CD8-positive, alpha-beta memory T cell (primary cell): ENCODE measurements around the gene GPAM. TPM values are rescaled to one million over a fixed set of nuclear protein-coding genes. Genes with fewer than 3 reads are reported as not detected.

Experiments used
- CTCF ChIA-PET: fragments of 350-600 bp; sonication (Branson Sonifier 250); formaldehyde crosslinking; loops from one replicate; lab custom pipeline; 2021; ENCODE audit warnings: antibody characterized with exemption; lab: Charles Lee
- POLR2A ChIA-PET: fragments of 350-600 bp; sonication (Branson Sonifier 250); formaldehyde crosslinking; loops from one replicate; lab custom pipeline; 2021; ENCODE audit warnings: antibody characterized with exemption; lab: Charles Lee
- DNase-seq, 5 donors: peaks; one replicate each; pipeline versions ENCODE4 v3.0.0 to v3.0.0-alpha.2; 2020 to 2022; ENCODE audit warnings: mixed read lengths in 1 of 5
- H3K27ac ChIP-seq: one replicate; pipeline ENCODE4 v1.7.0; 2013; ENCODE audit warnings: low read depth, mild to moderate bottlenecking, low read length, moderate library complexity
- H3K27me3 ChIP-seq: 2 replicates; pipeline ENCODE4 v1.7.0; 2013; ENCODE audit warnings: low read length, mild to moderate bottlenecking; ENCODE audit not compliant: insufficient read depth, poor library complexity, severe bottlenecking
- H3K36me3 ChIP-seq: 2 replicates; pipeline ENCODE4 v1.7.0; 2013; ENCODE audit warnings: mild to moderate bottlenecking, low read length, moderate library complexity; ENCODE audit not compliant: insufficient read depth
- H3K4me1 ChIP-seq: 2 replicates; pipeline ENCODE4 v1.7.0; 2013; ENCODE audit warnings: mild to moderate bottlenecking, low read length, moderate library complexity; ENCODE audit not compliant: insufficient read depth
- H3K4me3 ChIP-seq: 2 replicates; pipeline ENCODE4 v1.7.0; 2013; ENCODE audit warnings: mild to moderate bottlenecking, low read length
- H3K9me3 ChIP-seq: 2 replicates; pipeline ENCODE4 v1.7.0; 2013; ENCODE audit warnings: mild to moderate bottlenecking, low read length
- H3K27ac Mint-ChIP-seq, 8 donors: one replicate each; pipeline ENCODE4 v1.8.0; 2020 to 2021; ENCODE audit warnings: mixed read lengths in 8 of 8, mild to moderate bottlenecking in 6 of 8, inconsistent platforms in 3 of 8, moderate library complexity in 3 of 8
- H3K27me3 Mint-ChIP-seq, 2 donors: one replicate each; pipeline ENCODE4 v1.8.0; 2020 to 2021; ENCODE audit warnings: mixed read lengths in 2 of 2, mild to moderate bottlenecking in 1 of 2, moderate library complexity in 1 of 2
- H3K36me3 Mint-ChIP-seq, 3 donors: one replicate each; pipeline ENCODE4 v1.8.0; 2020 to 2021; ENCODE audit warnings: mixed read lengths in 3 of 3, inconsistent platforms in 1 of 3, mild to moderate bottlenecking in 1 of 3
- H3K4me1 Mint-ChIP-seq, 3 donors: one replicate each; pipeline ENCODE4 v1.8.0; 2020 to 2021; ENCODE audit warnings: mixed read lengths in 3 of 3, inconsistent platforms in 1 of 3, mild to moderate bottlenecking in 1 of 3
- H3K4me3 Mint-ChIP-seq, 7 donors: one replicate each; pipeline ENCODE4 v1.8.0; 2020 to 2021; ENCODE audit warnings: mixed read lengths in 7 of 7, mild to moderate bottlenecking in 6 of 7, moderate library complexity in 4 of 7, inconsistent platforms in 2 of 7
- H3K9me3 Mint-ChIP-seq, 5 donors: one replicate each; pipeline ENCODE4 v1.8.0; 2020 to 2022; ENCODE audit warnings: mixed read lengths in 5 of 5, mild to moderate bottlenecking in 3 of 5, moderate library complexity in 2 of 5, inconsistent platforms in 1 of 5
- polyA plus RNA-seq: library from polyadenylated mRNA; unstranded; fragments of 300-500 nt; fragmentation: Illumina TruSeq; gene quantifications from one replicate; pipeline ENCODE4 v1.2.3, GENCODE V29; 2021
- total RNA-seq, 2 experiments: library from RNA; stranded (reverse); gene quantifications; one replicate each; pipeline ENCODE4 v1.2.3, GENCODE V29; 2021

The GPAM gene
- total and polyA plus RNA-seq, 3 experiments from 2014 or later, result 1.7 to 17.2 (median 16.4) TPM

DNA sequence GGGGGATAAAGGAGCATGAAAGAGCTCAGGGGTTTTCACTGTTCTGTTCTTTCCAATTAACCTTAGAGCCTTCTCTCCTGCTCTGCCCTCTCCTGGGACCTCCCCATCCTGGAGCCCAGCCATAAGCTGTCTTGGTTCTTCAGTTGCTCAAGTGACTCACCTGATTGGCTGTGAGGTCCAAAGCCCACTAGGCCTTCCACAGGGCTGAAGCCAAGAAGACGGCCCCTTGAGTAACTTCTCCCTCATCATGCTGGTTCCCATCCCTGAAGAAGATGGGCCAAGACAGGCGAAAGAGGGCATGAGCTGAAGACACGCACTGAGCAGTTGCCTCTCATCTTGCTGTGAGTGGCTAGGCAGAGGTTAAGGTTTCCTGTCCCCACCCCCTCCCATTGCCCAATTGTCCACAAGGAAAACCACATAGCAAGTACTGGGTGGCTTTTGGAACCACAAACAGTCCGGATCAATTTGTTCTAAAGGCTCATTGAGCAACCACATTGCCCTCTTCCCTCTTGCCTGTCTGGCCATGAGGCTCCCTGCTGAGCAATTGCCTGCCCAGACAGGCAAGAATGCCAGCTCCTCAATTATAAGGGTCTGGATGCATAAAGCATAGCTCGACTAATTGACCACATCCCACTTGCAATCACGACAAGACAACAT lies 43.9 kb upstream of the GPAM start:
- no peaks in the 10 kb centered on the region for H3K4me1 Mint-ChIP-seq
- H3K36me3 ChIP-seq, result no peaks in the 10 kb centered on the region
- no peaks in the 10 kb centered on the region for H3K36me3 Mint-ChIP-seq
- H3K27ac ChIP-seq, result no peak overlapping the region
- CTCF ChIA-PET, result interaction anchor here (2.0 kb wide), 1 partner anchor 11 kb away, joined by 8 read pairs; no protein-coding TSS in a partner anchor
- H3K4me1 ChIP-seq, result no peaks in the 10 kb centered on the region
- H3K27me3 Mint-ChIP-seq, result peaks cover 18 to 42% of the 10 kb centered on the region in 2 donors
- no peak overlapping the region for H3K27ac Mint-ChIP-seq
- no peak overlapping the region for H3K4me3 Mint-ChIP-seq
- DNase-seq, result no peak
- no peak overlapping the region for H3K4me3 ChIP-seq
- no peaks in the 10 kb centered on the region for H3K27me3 ChIP-seq
- H3K9me3 Mint-ChIP-seq, result peaks cover 0 to 3% (median 0%) of the 10 kb centered on the region in 5 donors
- POLR2A ChIA-PET, result no interaction called here
- no peaks in the 10 kb centered on the region for H3K9me3 ChIP-seq

DNA sequence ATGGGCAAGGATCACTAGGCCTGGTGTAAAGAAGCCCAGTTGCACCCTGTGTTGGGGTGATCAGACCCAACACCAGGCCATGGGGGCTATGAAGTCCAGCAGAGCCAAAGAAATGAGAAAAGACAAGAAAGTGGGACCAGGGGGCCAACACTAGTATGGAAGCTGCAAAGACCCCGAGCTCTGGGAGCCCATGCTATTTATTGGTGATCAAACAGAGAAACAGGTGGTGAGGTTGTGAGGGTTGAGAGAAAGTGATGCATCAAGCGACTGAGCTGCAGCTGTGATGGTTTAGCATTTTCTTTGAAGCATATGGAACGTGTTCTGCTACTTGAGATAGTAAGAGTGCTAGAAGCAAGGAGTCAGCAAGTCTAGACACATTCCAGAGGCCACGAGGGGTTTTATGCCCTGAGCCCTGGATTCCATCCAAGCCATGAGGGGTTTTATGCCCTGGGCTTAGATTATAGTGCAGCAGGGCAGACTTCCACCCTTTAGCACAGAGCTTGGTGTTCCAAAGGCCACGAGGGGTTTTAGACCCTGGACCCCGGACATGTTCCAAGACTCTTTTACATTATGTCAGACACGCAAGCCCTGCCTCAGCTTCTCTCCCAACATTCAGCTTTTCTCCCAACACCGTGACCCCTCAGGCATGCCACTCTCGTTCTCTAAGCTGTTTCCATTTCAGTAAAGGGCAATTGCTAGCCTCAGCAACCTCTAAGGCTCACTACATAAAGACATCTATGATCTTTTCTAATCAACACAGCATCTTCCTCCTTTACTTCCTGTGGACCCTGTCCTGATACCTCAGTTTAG lies 43.1 kb upstream of the GPAM start:
- Histone ChIP-seq H3K36me3 (no peaks in the 10 kb centered on the region), H3K27me3 (no peaks in the 10 kb centered on the region), H3K4me1 (no peaks in the 10 kb centered on the region), H3K27ac (no peak overlapping the region), H3K4me3 (no peak overlapping the region), H3K9me3 (no peaks in the 10 kb centered on the region)
- H3K4me1 Mint-ChIP-seq, result no peaks in the 10 kb centered on the region
- H3K27ac Mint-ChIP-seq, result no peak overlapping the region
- peaks cover 0 to 3% (median 0%) of the 10 kb centered on the region in 5 donors for H3K9me3 Mint-ChIP-seq
- no peak overlapping the region for H3K4me3 Mint-ChIP-seq
- H3K36me3 Mint-ChIP-seq, result no peaks in the 10 kb centered on the region
- H3K27me3 Mint-ChIP-seq, result peaks cover 16 to 44% of the 10 kb centered on the region in 2 donors
- ChIA-PET POLR2A (no interaction called here), CTCF (no interaction called here)
- DNase-seq, result no peak

DNA sequence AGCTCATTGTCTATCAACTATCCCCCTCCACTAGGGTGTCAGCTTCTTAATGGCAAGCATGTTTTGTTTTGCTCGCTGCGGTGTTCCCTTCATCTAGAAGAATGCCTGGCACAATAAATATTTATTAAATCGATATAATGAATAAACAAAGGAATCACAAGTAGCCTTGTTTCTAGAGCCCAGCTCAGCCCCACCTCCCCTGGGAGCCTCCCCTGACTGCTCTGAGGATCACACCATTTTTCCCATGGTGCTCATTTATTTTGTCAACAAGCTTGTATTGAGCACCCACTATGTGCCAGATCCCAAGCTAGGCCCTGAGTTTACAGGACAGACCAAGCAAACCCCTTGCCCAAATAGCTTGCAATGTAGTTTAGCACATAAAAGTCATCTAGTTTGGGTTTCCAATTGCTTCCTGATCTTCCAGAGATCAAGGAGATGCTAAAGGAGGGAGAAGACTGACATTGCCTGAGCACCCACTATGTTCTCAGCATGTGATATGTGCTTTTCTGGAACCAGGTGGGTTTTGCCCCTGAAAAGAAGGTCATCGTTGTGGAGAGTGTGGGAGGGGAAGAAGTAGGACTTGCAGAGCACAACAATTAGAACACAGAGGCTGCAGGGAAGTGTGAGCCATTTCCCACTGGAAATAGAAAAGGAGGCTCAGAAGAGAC lies 42.3 kb upstream of the GPAM start:
- no peaks in the 10 kb centered on the region for H3K27me3 ChIP-seq
- ChIA-PET CTCF (no interaction called here), POLR2A (no interaction called here)
- no peak overlapping the region for H3K4me3 Mint-ChIP-seq
- H3K27ac ChIP-seq, result no peak overlapping the region
- no peaks in the 10 kb centered on the region for H3K4me1 ChIP-seq
- no peaks in the 10 kb centered on the region for H3K36me3 ChIP-seq
- no peak for DNase-seq
- H3K36me3 Mint-ChIP-seq, result no peaks in the 10 kb centered on the region
- peaks cover 14 to 41% of the 10 kb centered on the region in 2 donors for H3K27me3 Mint-ChIP-seq
- H3K9me3 Mint-ChIP-seq, result peaks cover 0 to 3% (median 0%) of the 10 kb centered on the region in 5 donors
- H3K4me1 Mint-ChIP-seq, result no peaks in the 10 kb centered on the region
- no peaks in the 10 kb centered on the region for H3K9me3 ChIP-seq
- H3K4me3 ChIP-seq, result no peak overlapping the region
- H3K27ac Mint-ChIP-seq, result no peak overlapping the region

DNA sequence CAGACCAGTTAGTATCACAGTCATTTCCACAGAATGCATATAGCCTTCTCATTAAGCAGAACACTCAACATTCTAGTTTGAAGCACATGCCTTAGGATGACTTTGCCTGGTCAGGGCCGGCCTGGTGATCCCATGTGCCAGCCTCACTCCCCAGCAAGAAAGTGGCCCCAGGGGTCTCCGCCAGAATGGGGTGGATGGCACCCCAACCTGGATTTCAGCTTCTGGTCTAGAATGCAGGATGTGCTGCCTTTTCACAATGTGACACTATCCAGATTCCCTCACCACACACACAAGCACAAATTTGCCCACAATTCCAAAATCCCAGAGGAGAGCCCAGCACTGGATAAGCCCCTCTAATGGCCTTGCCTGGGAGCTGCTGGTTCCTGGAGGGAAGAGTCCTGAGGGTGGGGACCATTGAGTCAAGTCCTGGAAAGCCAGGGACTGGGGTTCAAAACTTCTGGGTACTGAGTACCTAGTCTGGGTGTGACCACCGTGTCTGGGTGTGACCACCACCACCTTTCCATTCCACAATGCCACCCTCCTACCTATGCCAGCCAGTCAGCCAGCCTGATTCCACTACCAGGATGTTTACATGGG lies 41.5 kb upstream of the GPAM start:
- no peak for DNase-seq
- ChIA-PET CTCF (interaction anchor here (0.6 kb wide), 1 partner anchor 28 kb away, joined by 3 read pairs; no protein-coding TSS in a partner anchor), POLR2A (no interaction called here)
- Mint-ChIP-seq H3K4me3 (no peak overlapping the region), H3K9me3 (peaks cover 0 to 7% (median 2%) of the 10 kb centered on the region in 5 donors), H3K4me1 (no peaks in the 10 kb centered on the region), H3K27me3 (peaks cover 14 to 41% of the 10 kb centered on the region in 2 donors), H3K27ac (no peak overlapping the region), H3K36me3 (no peaks in the 10 kb centered on the region)
- Histone ChIP-seq H3K4me1 (no peaks in the 10 kb centered on the region), H3K27me3 (no peaks in the 10 kb centered on the region), H3K27ac (no peak overlapping the region), H3K9me3 (no peaks in the 10 kb centered on the region), H3K36me3 (no peaks in the 10 kb centered on the region), H3K4me3 (no peak overlapping the region)

DNA sequence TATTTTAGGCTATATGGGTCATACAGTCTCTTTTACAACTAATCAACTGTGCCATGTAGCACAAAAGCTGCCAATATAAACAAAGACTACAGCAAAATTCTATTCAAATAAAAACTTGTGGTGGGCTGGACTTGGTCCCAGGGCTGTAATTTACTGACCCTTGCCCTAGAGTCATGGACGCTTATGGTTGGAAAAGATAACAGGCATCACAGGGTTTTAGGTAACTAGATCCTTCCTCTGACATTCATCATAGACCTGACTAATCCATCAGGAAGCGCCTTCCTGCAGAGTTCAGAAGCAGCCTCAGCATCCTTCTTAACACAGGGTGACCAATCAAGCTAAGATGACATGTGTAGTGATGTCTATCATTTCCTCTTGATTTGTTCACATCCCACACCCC lies 40.2 kb upstream of the GPAM start:
- H3K27me3 ChIP-seq, result no peaks in the 10 kb centered on the region
- no peak overlapping the region for H3K27ac ChIP-seq
- Mint-ChIP-seq H3K27me3 (peaks cover 15 to 37% of the 10 kb centered on the region in 2 donors), H3K27ac (no peak overlapping the region), H3K4me3 (no peak overlapping the region), H3K9me3 (peaks cover 0 to 10% (median 2%) of the 10 kb centered on the region in 5 donors), H3K36me3 (no peaks in the 10 kb centered on the region), H3K4me1 (no peaks in the 10 kb centered on the region)
- no peak for DNase-seq
- no peak overlapping the region for H3K4me3 ChIP-seq
- no peaks in the 10 kb centered on the region for H3K36me3 ChIP-seq
- no peaks in the 10 kb centered on the region for H3K4me1 ChIP-seq
- no peaks in the 10 kb centered on the region for H3K9me3 ChIP-seq
- POLR2A ChIA-PET, result no interaction called here
- CTCF ChIA-PET, result no interaction called here

DNA sequence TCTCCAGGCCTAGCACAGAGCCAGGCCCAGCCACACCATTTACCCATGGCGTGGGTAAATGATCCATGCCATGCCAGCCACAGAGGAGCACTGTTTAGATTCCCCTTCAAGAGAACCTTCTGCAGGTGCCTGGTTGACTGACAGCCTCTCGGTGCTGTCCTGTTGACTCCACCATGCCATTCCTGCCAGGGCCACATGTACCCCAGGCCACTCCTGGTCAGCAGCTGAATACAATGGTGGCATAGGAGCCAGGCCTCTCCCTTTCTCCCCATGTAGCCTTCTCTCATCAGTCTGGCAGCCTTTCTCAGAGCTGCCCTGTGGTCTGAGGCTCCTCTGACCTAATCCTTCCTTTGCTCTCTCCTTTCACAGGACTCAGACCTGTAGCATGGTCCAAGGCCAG lies 39.2 kb upstream of the GPAM start:
- no peak for DNase-seq
- Histone ChIP-seq H3K9me3 (no peaks in the 10 kb centered on the region), H3K27me3 (no peaks in the 10 kb centered on the region), H3K27ac (no peak overlapping the region), H3K4me3 (no peak overlapping the region), H3K4me1 (no peaks in the 10 kb centered on the region), H3K36me3 (no peaks in the 10 kb centered on the region)
- no peaks in the 10 kb centered on the region for H3K4me1 Mint-ChIP-seq
- H3K36me3 Mint-ChIP-seq, result no peaks in the 10 kb centered on the region
- H3K4me3 Mint-ChIP-seq, result no peak overlapping the region
- H3K9me3 Mint-ChIP-seq, result peaks cover 0 to 10% (median 2%) of the 10 kb centered on the region in 5 donors
- no peak overlapping the region for H3K27ac Mint-ChIP-seq
- POLR2A ChIA-PET, result no interaction called here
- H3K27me3 Mint-ChIP-seq, result peaks cover 15 to 37% of the 10 kb centered on the region in 2 donors
- CTCF ChIA-PET, result no interaction called here

DNA sequence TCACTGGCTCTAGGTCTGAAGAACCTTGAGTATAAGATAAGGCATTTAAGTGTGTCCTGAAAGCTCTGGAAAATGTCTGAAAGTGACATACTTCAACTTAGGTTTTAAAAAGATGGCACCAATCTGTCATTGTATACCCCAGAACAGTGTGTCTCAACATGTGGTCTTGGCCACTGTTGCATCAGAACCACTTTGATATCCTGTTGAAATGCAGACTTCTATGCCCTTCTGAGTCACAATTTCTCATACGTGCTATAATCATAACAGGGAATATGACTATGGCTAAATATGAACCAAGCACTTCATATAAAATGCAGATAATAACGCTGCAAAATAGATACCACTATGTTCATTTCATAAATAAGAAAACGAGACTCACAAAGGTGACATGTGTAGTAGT lies 38.0 kb upstream of the GPAM start:
- peaks cover 0 to 10% (median 2%) of the 10 kb centered on the region in 5 donors for H3K9me3 Mint-ChIP-seq
- no peak overlapping the region for H3K4me3 ChIP-seq
- no peak overlapping the region for H3K27ac ChIP-seq
- no peaks in the 10 kb centered on the region for H3K36me3 ChIP-seq
- H3K27me3 ChIP-seq, result no peaks in the 10 kb centered on the region
- H3K27me3 Mint-ChIP-seq, result peaks cover 6 to 32% of the 10 kb centered on the region in 2 donors
- no peak for DNase-seq
- no peaks in the 10 kb centered on the region for H3K4me1 Mint-ChIP-seq
- no peak overlapping the region for H3K27ac Mint-ChIP-seq
- no peak overlapping the region for H3K4me3 Mint-ChIP-seq
- H3K36me3 Mint-ChIP-seq, result no peaks in the 10 kb centered on the region
- no peaks in the 10 kb centered on the region for H3K4me1 ChIP-seq
- POLR2A ChIA-PET, result no interaction called here
- CTCF ChIA-PET, result no interaction called here
- H3K9me3 ChIP-seq, result no peaks in the 10 kb centered on the region
